Mesothelial cell of epicardium (in vitro differentiated cells): ENCODE measurements around the gene ATP8B4. TPM values are rescaled to one million over a fixed set of nuclear protein-coding genes. Genes with fewer than 3 reads are reported as not detected.

Source experiments
- DNase-seq, 2 experiments: peaks; one replicate each; pipeline ENCODE4 v3.0.0; 2021; ENCODE audit warnings: low spot score in 2 of 2; ENCODE audit not compliant: unreplicated experiment in 2 of 2
- H3K27ac Mint-ChIP-seq: 2 replicates; pipeline ENCODE4 v1.8.0; 2021; ENCODE audit warnings: mixed read lengths
- H3K27me3 Mint-ChIP-seq: 2 replicates; pipeline ENCODE4 v1.8.0; 2021; ENCODE audit warnings: low read depth, mixed read lengths
- H3K36me3 Mint-ChIP-seq: 2 replicates; pipeline ENCODE4 v1.8.0; 2021; ENCODE audit warnings: mixed read lengths
- H3K4me1 Mint-ChIP-seq: 2 replicates; pipeline ENCODE4 v1.8.0; 2021; ENCODE audit warnings: mixed read lengths
- H3K4me3 Mint-ChIP-seq: 2 replicates; pipeline ENCODE4 v1.8.0; 2021; ENCODE audit warnings: mild to moderate bottlenecking, moderate library complexity, mixed read lengths
- H3K9me3 Mint-ChIP-seq: 2 replicates; pipeline ENCODE4 v1.8.0; 2021; ENCODE audit warnings: mixed read lengths
- CTCF ChIP-seq: fragments of 200-600 bp; sonication (generic); IDR thresholded peaks from one replicate; pipeline ENCODE4 v1.5.0; 2021; ENCODE audit warnings: antibody characterized with exemption; ENCODE audit not compliant: unreplicated experiment
- total RNA-seq: library from RNA; stranded (reverse); gene quantifications from 3 replicates; pipeline ENCODE4 v1.2.1, GENCODE V29; 2021

The ATP8B4 gene
- total RNA-seq, 1 donor from 2014 or later, result 1.8 TPM

GRCh38 chr15:49848282-49848724 lies 270.7 kb downstream of the ATP8B4 start:
- no peak for DNase-seq
- TF ChIP-seq CTCF, result no peak
- Mint-ChIP-seq H3K36me3 (peaks cover 5% of the 10 kb centered on the region), H3K4me1 (no peaks in the 10 kb centered on the region), H3K27me3 (no peaks in the 10 kb centered on the region), H3K27ac (no peak overlapping the region), H3K4me3 (no peak overlapping the region), H3K9me3 (peaks cover 21% of the 10 kb centered on the region)

- no peak overlapping the region for H3K4me3 Mint-ChIP-seq
- no peak for TF ChIP-seq CTCF
- H3K36me3 Mint-ChIP-seq, result peaks cover 5% of the 10 kb centered on the region
- no peak for DNase-seq
- H3K4me1 Mint-ChIP-seq, result no peaks in the 10 kb centered on the region
- peaks cover 28% of the 10 kb centered on the region for H3K9me3 Mint-ChIP-seq
- no peaks in the 10 kb centered on the region for H3K27me3 Mint-ChIP-seq
- H3K27ac Mint-ChIP-seq, result no peak overlapping the region
Observed at GRCh38 chr15:49847423-49848281, 271.4 kb downstream of the ATP8B4 start.

- DNase-seq, result no peak
- Mint-ChIP-seq H3K4me1 (no peaks in the 10 kb centered on the region), H3K36me3 (peaks cover 5% of the 10 kb centered on the region), H3K4me3 (no peak overlapping the region), H3K27ac (no peak overlapping the region), H3K27me3 (no peaks in the 10 kb centered on the region), H3K9me3 (peaks cover 27% of the 10 kb centered on the region)
- TF ChIP-seq CTCF, result no peak
Observed at GRCh38 chr15:49844390-49844789, 274.6 kb downstream of the ATP8B4 start.

- H3K27me3 Mint-ChIP-seq, result no peaks in the 10 kb centered on the region
- peaks cover 33% of the 10 kb centered on the region for H3K9me3 Mint-ChIP-seq
- no peak overlapping the region for H3K4me3 Mint-ChIP-seq
- peaks cover 7% of the 10 kb centered on the region for H3K36me3 Mint-ChIP-seq
- no peak overlapping the region for H3K27ac Mint-ChIP-seq
- no peaks in the 10 kb centered on the region for H3K4me1 Mint-ChIP-seq
- no peak for DNase-seq
- TF ChIP-seq CTCF, result no peak
Observed at GRCh38 chr15:49843725-49844124, 275.3 kb downstream of the ATP8B4 start.

- Mint-ChIP-seq H3K9me3 (peaks cover 41% of the 10 kb centered on the region), H3K27me3 (no peaks in the 10 kb centered on the region), H3K36me3 (peaks cover 14% of the 10 kb centered on the region), H3K27ac (no peak overlapping the region), H3K4me1 (no peaks in the 10 kb centered on the region), H3K4me3 (no peak overlapping the region)
- no peak for DNase-seq
- TF ChIP-seq CTCF, result no peak
Observed at GRCh38 chr15:49842031-49842730, 276.9 kb downstream of the ATP8B4 start.
